ENCODE data around the gene IDUA.
"Not testable (repeated sequence)": the region's sequence is repeated elsewhere in the genome, so short reads cannot be mapped to it uniquely, and the experiment has no call there.

The IDUA gene

DNA sequence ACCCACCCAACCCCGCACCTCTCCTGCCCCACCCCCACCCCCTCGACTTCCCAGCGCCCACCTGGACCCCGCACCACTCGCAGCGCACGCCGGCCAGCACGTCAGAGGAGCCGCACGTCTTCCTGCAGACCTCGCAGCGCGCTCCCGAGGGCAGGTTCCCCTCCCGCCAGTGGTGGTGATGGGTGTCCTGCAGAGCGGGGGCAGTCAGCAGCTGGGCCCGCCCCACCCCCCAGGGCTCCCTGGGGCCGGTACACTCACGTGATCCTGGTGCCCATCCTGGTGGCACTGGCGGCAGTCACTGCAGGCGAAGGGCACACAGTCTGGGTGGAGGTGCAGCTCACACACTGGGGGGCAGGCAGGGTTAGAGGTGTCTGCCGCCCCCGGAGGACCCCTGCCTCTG lies 18.6 kb upstream of the IDUA start:
- no peak for DNase-seq

DNA sequence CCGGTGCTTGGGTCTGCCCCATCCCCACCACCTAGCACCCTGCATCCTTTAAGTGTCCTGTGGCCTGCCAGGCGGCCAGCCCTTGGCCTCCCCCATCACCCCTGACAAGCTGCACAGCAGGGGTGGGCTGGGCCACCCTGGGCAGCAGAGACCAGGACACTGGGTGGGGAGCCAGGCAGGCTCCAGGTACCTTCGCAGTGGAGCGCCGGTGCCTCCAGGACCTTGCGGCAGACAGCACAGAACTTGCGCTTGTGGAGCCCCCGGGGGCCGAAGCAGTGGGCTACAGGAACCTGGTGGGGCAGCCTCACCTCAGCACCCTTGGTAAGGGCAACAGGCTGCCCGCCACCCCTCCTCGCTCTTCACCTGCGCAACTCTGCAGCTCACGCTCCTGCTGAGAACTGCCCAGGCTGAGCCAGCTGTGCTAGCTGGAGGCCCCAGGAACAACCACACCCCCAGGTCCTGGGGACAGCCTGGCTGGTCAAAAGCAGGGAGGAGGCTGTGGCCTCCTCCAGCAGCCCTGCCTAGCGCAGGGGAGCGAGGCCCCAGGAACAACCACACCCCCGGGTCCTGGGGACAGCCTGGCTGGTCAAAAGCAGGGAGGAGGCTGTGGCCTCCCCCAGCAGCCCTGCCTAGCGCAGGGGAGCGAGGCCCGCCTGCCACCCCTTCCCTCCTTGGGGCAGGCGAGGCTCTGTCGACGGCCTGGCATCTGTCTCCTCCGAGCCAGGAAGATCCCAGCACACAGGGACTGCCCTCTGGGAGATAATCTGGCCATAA lies 18.0 kb upstream of the IDUA start:
- DNase-seq: no peak

GRCh38 chr4:970046-970745 lies 16.6 kb upstream of the IDUA start:
- no peak for DNase-seq

DNA sequence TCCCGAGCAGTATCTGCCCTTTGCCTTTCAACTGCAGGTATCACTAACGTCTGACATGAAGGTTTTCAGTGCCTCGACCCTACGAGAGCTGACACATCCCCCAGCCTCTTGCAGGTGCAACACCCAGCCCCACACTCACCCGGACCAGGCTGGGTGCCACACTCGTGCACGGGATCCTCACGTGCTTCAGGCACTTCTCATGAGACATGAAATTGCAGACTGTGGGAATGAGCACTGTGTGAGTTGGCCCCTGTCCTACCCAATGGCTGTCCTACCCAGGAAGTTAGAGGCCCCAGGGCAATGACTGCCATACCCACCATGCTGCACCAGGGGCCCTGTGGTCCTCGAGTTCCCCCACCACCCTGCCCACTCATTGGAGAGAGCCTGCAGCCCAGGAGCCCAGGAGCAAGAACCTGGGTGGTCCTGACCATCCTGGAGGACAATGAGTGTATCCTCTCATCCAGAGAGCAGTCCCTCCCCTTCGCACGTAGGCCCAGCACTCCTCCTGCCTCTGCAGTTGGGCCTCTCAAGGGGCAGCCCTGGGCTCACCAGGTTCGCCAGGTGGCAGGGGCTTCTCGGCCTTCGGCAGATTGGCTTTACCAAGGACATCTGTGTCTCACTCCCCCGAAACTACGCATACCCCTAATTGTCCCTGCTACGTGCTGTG lies 15.9 kb upstream of the IDUA start:
- no peak for DNase-seq

GRCh38 chr4:971666-972500 lies 15.0 kb upstream of the IDUA start:
- no peak for DNase-seq

GRCh38 chr4:972651-973424 lies 14.0 kb upstream of the IDUA start:
- DNase-seq: no peak

DNA sequence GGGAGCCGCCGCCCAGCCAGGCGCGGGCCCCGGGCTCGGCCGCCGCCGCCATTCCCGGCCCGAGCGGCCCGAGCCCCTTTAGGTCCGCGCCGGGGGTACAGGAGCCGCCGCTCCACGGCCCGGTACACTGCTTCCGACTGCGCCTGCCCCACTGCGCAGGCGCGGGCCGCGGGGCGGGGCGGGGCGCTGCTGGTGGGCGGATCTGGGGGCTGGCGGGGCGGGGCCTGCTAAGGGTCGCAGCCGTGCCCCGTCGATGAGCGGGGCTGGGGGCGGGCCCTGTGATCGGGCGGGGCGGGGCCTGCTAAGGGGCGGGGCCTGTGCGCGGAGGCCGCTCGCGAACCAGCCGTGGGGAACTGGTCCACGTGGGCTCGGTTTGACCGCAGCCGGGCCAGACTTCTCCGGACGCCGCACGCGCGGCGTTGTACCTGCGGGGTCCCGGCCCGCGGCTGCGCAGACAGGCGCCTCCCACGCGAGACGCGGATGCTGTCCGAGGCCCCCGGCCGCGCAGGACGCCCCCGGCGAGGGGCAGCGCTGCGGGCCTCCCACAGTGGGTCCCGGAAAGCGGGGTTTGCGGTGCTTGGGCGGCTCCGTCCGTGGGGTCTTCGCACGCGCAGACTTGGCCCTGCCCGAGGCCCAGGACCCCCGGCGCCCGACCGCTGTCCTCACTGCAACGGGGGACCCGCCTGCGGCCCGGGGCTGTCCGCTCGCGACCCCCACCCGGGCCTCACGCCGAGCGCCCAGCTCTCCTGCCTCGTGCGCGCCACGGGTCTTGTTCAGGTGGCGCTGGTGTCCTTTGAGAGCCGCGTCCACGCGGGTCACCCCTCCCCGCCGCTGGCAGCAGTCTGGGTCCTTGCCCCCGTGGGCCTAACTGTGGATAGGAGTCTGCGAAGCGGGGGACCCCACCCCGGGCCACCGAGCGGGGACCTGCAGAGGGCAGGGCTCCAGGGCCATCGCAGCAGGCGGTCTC lies 13.1 kb upstream of the IDUA start, which contains the start of gene DGKQ:
TSS of gene DGKQ (minus strand) at position 139 of the 967 bp plus-strand sequence. CDS start at position 52, 87 bp downstream.
- peak; percentile 50 for DNase-seq

DNA sequence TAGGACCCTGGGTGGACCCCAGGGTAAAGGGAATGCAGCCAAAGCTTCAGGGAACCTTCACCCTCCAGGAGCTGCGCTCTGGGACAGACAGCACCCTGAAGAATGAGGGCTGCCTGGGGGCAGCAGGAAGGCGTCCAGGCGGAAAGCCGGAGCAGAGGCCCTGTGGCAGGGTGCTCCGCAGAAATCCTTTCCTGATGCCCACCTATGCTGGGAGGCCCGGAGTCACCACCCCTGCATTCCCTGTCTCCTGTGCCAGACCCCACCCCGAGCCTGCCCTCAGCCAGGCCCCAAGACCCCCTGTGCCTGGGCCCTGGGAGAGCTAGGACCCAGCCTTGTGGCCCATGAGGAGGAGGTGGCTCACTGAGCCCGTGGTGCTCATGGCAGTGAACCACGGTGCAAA lies 12.2 kb upstream of the IDUA start:
- DNase-seq: no peak

- DNase-seq: not testable (repeated sequence)
Measured at GRCh38 chr4:976016-976415, 10.8 kb upstream of the IDUA start.

GRCh38 chr4:978957-979701 lies 7.7 kb upstream of the IDUA start:
- DNase-seq: no peak

GRCh38 chr4:982291-982690 lies 4.6 kb upstream of the IDUA start:
- no peak for DNase-seq

GRCh38 chr4:982814-983213 lies 4.0 kb upstream of the IDUA start:
- DNase-seq: no peak

DNA sequence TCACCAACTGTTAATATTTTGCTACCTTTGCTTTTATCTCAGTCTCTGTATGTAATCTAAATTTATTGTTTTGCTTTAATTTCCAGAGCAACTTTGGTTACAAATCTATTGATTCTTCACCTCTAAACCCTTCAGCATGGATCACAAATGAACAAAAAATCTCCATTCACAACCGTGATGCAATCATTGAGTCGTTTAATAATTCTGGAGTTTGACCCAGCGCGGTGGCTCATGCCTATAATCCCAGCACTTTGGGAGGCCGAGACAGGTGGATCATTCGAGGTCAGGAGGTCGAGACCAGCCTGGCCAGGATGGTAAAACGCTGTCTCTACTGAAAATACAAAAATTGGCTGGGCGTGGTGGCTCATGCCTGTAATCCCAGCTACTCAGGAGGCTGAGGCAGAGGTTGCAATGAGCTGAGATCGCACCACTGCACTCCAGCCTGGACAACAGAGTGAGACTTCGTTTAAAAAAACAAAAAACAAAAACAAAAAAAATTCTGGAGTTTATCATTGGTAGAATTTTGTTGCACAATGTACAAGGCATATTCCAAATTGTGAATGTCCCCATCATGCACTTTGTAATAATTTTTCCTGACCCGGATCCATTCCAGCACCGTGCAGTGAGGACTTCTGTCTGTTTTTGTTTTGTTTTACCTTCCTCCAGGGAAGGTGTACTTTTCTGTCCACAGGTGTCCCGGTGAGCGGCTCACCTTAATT lies 2.3 kb upstream of the IDUA start:
- DNase-seq: no peak

DNA sequence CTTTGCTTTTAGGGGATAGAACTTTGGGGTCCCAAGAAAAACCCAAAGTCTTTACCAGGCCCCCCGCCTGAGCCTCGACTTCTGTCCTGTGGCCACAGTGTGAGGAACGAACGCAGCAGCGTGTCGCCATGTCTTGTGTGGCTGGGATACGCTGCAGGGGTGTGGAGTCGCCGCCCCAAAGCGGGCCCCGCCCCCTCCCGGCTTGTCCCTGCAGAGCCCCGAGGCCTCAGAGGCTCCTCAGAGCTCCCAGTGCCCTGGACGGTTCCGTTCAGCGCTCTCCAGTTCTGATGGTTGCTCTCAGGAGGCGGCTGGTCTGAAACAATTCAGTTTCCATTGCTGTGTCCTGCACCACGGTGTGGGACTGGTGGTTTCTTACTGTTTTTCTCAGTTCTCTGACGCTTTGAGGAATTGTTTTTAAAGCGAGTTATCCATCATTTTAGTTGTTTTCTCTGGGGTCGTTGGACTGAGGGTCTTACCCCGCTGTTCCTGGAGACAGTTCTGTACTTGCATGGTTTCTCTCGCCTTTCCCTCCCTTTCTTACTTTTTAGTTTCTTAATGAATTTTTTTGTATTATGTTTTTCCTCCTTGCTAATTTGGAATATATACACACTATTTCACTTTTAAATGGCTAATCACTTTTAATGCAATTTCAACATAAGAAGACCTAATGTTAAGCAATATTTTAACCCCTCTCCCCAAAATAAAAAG lies 1.6 kb upstream of the IDUA start:
- DNase-seq: no peak

GRCh38 chr4:986428-986878 lies 391 bp upstream of the IDUA start:
- DNase-seq: no peak

DNA sequence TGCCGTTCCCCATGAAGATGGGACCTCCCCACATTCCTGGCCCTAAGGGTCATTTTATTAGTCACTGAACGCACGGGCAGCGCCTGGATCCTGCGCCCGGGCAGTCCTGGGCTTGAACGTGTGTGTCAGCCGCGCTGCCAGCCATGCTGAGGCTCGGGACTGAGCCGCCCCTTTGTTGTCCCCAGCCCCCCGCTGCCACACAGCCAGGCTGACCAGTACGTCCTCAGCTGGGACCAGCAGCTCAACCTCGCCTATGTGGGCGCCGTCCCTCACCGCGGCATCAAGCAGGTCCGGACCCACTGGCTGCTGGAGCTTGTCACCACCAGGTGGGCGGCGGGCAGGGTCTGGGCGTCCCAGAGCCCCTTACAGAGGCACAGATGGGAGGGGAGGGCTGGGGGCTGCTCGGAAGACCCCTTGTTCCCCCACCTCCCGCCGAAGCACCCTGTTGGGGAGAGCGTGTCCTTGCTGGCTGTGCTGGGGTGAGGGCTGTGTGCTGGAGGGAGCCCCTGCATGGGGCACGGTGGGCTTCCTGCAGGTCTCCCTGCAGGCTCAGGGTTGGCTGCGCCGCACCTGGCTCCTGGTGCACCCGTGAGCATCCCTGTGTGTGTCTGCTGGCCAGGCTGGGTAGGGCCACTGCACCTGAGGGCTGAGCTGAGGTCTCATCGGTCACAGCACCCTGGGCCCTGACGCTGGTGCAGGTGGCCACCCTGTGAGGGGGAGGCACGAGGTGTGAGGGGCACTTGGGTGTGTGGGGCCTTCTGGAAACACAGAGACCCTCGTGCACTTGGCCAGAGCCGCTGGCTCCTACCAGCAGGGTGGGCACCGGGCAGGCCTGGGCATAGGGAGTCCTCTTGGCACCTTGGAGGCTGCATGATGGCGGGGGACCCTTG lies 1.0 kb downstream of the IDUA start:
- no peak for DNase-seq
